GM23338 (cell line): ENCODE data around the gene HSF4. TPM values are rescaled to one million over a fixed set of nuclear protein-coding genes. Genes with fewer than 3 reads are reported as not detected.

Source experiments
- microRNA counts: library from miRNA; unstranded; fragments of <30 nt; microRNA quantifications from one replicate; lab custom pipeline; 2017
- microRNA-seq: library from miRNA; unstranded; fragments of <30 nt; microRNA quantifications from one replicate; pipeline ENCODE4, GENCODE V29; 2017
- polyA plus RNA-seq: library from polyadenylated mRNA; unstranded; fragments of >200 nt; fragmentation: Nextera tagmentation; extraction: Ambion mirVana; gene quantifications from 2 replicates; pipeline ENCODE4 v1.2.1, GENCODE V29; 2016
- small RNA-seq: library from RNA; depleted of rRNA; stranded (forward); fragments of <200 nt; gene quantifications from one replicate; pipeline ENCODE3, GENCODE V24; 2014; ENCODE audit warnings: low replicate concordance
- total RNA-seq: library from RNA; depleted of rRNA; stranded (reverse); fragments of >200 nt; shearing (Covaris generic); gene quantifications from 2 replicates; pipeline ENCODE4 v1.2.3, GENCODE V29; 2014; rRNA removed

Gene HSF4
- total and polyA plus RNA-seq, 2 experiments from 2014 or later = 0.19 to 1.3 TPM

MicroRNAs within 50 kb of the gene (microRNA counts, 767-probe panel; counts per million panel counts)
- not detected for microRNA hsa-miR-328 (lab: Ali Mortazavi, UCI)

Small RNAs within 50 kb of the gene (microRNA-seq; reads per million reads assigned to microRNA genes)
- gene MIR328 = 1.8 reads per million

Small RNAs within 50 kb of the gene (small RNA-seq; reads per million reads assigned to genes)
- gene MIR328 = not detected

Other genes starting within 250 kb of the HSF4 start
- gene CDH16, start 245.9 kb upstream of the HSF4 start, total RNA-seq = not detected in 2 replicates
- not detected in 2 replicates for gene CDH16, start 245.9 kb upstream of the HSF4 start, polyA plus RNA-seq
- gene RRAD, start 239.2 kb upstream of the HSF4 start, total RNA-seq = not detected in 2 replicates
- gene RRAD, start 239.2 kb upstream of the HSF4 start, polyA plus RNA-seq = 0.18 and 0.52 TPM in 2 replicates
- gene CIAO2B, start 230.3 kb upstream of the HSF4 start, total RNA-seq = 85.0 and 92.4 TPM in 2 replicates
- gene CIAO2B, start 230.3 kb upstream of the HSF4 start, polyA plus RNA-seq = 181 and 189 TPM in 2 replicates
- gene CES2, start 229.2 kb upstream of the HSF4 start, total RNA-seq = 8.2 and 9.3 TPM in 2 replicates
- gene CES2, start 229.2 kb upstream of the HSF4 start, polyA plus RNA-seq = 4.3 and 5.0 TPM in 2 replicates
- 0.66 and 1.0 TPM in 2 replicates for gene CES3, start 203.5 kb upstream of the HSF4 start, total RNA-seq
- 0.55 and 0.92 TPM in 2 replicates for gene CES3, start 203.5 kb upstream of the HSF4 start, polyA plus RNA-seq
- gene CES4A, start 176.2 kb upstream of the HSF4 start, total RNA-seq = 0.10 and 0.39 TPM in 2 replicates
- gene CES4A, start 176.2 kb upstream of the HSF4 start, polyA plus RNA-seq = 0.16 and 0.42 TPM in 2 replicates
- 26.9 and 27.8 TPM in 2 replicates for gene CBFB, start 135.6 kb upstream of the HSF4 start, total RNA-seq
- 26.1 and 31.0 TPM in 2 replicates for gene CBFB, start 135.6 kb upstream of the HSF4 start, polyA plus RNA-seq
- gene PHAF1, start 54.8 kb upstream of the HSF4 start, total RNA-seq = 26.6 and 35.9 TPM in 2 replicates
- gene PHAF1, start 54.8 kb upstream of the HSF4 start, polyA plus RNA-seq = 14.2 and 14.7 TPM in 2 replicates
- 6.8 and 7.0 TPM in 2 replicates for gene B3GNT9, start 13.7 kb upstream of the HSF4 start, total RNA-seq
- gene B3GNT9, start 13.7 kb upstream of the HSF4 start, polyA plus RNA-seq = 0.99 and 1.5 TPM in 2 replicates
- gene TRADD, start 4.8 kb upstream of the HSF4 start, total RNA-seq = 0.42 TPM in 1 of 2 replicates, not detected in the other
- gene TRADD, start 4.8 kb upstream of the HSF4 start, polyA plus RNA-seq = 0.50 and 0.55 TPM in 2 replicates
- gene FBXL8, start 4.8 kb upstream of the HSF4 start, total RNA-seq = not detected in 2 replicates
- gene FBXL8, start 4.8 kb upstream of the HSF4 start, polyA plus RNA-seq = 0.26 TPM in 1 of 2 replicates, not detected in the other
- gene NOL3, start 5.8 kb downstream of the HSF4 start, total RNA-seq = 0.27 and 3.3 TPM in 2 replicates
- 2.7 and 4.0 TPM in 2 replicates for gene NOL3, start 5.8 kb downstream of the HSF4 start, polyA plus RNA-seq
- gene MATCAP1, start 19.2 kb downstream of the HSF4 start, total RNA-seq = 22.7 and 23.1 TPM in 2 replicates
- gene MATCAP1, start 19.2 kb downstream of the HSF4 start, polyA plus RNA-seq = 9.5 and 13.3 TPM in 2 replicates
- 1.6 and 2.3 TPM in 2 replicates for gene EXOC3L1, start 25.4 kb downstream of the HSF4 start, total RNA-seq
- gene EXOC3L1, start 25.4 kb downstream of the HSF4 start, polyA plus RNA-seq = 0.92 and 1.1 TPM in 2 replicates
- 135 and 168 TPM in 2 replicates for gene E2F4, start 27.4 kb downstream of the HSF4 start, total RNA-seq
- 67.0 and 67.2 TPM in 2 replicates for gene E2F4, start 27.4 kb downstream of the HSF4 start, polyA plus RNA-seq
- 16.2 and 18.3 TPM in 2 replicates for gene ELMO3, start 34.4 kb downstream of the HSF4 start, total RNA-seq
- 4.5 and 4.7 TPM in 2 replicates for gene ELMO3, start 34.4 kb downstream of the HSF4 start, polyA plus RNA-seq
- 18.4 and 23.2 TPM in 2 replicates for gene TMEM208, start 62.4 kb downstream of the HSF4 start, total RNA-seq
- gene TMEM208, start 62.4 kb downstream of the HSF4 start, polyA plus RNA-seq = 82.3 and 89.7 TPM in 2 replicates
- 48.2 and 52.7 TPM in 2 replicates for gene FHOD1, start 82.7 kb downstream of the HSF4 start, total RNA-seq
- 26.2 and 28.4 TPM in 2 replicates for gene FHOD1, start 82.7 kb downstream of the HSF4 start, polyA plus RNA-seq
- 5.4 and 6.4 TPM in 2 replicates for gene SLC9A5, start 84.2 kb downstream of the HSF4 start, total RNA-seq
- gene SLC9A5, start 84.2 kb downstream of the HSF4 start, polyA plus RNA-seq = 3.4 and 4.5 TPM in 2 replicates
- 10.3 and 17.1 TPM in 2 replicates for gene PLEKHG4, start 114.8 kb downstream of the HSF4 start, total RNA-seq
- 3.2 and 4.9 TPM in 2 replicates for gene PLEKHG4, start 114.8 kb downstream of the HSF4 start, polyA plus RNA-seq
- gene KCTD19, start 162.0 kb downstream of the HSF4 start, total RNA-seq = 0.31 TPM in 1 of 2 replicates, not detected in the other
- 0.61 and 0.65 TPM in 2 replicates for gene KCTD19, start 162.0 kb downstream of the HSF4 start, polyA plus RNA-seq
- gene LRRC36, start 162.1 kb downstream of the HSF4 start, total RNA-seq = 1.2 TPM in 1 of 2 replicates, not detected in the other
- gene LRRC36, start 162.1 kb downstream of the HSF4 start, polyA plus RNA-seq = not detected in 2 replicates
- 0.28 TPM in 1 of 2 replicates, not detected in the other for gene TPPP3, start 228.8 kb downstream of the HSF4 start, total RNA-seq
- 0.26 and 1.3 TPM in 2 replicates for gene TPPP3, start 228.8 kb downstream of the HSF4 start, polyA plus RNA-seq